ENCODE results near the gene PRCC.

DNA sequence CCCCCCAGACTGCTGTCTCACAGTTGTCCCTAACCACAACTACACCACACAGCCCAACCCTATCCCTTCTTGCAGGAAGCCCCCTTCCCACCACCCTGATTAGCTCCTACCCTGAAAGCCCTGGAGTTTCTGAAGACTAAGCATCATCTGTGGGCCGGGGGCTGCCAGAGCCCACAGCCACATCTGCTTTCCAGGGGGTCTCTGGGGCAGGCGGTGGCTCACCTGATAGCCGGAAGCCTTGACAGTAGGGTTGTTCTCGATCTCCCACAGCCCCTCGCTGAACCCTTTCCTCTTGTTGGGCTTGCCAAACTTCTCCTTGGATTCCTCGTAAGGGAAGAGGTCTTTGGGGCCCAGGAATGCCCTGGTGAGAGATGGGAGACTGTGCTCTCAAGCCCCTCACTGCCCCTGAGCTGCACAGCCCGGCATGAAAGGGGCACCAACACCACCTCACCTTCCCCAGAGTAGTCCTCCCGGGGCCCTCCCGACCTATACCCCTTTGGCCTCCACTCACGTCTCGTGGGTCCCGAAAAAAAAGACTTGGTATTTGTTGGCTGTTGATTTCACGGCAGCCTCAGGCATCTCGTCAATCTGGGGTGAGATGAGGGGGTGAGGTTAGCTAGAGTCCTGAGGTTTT is 22.4 kb upstream of the PRCC start:
- no peak for TF ChIP-seq ZNF274 (IDR thresholded peaks at IDR 0.05; ENCODE audit: low read depth, low read length)
- TF ChIP-seq YY1 (IDR thresholded peaks at IDR 0.05; ENCODE audit: insufficient read depth, insufficient read length), result no peak
